Measurements from ENCODE around the gene ITGAL.
A peak's percentile ranks its signal among the peaks of the same experiment; 100 is the strongest.

Gene ITGAL

DNA sequence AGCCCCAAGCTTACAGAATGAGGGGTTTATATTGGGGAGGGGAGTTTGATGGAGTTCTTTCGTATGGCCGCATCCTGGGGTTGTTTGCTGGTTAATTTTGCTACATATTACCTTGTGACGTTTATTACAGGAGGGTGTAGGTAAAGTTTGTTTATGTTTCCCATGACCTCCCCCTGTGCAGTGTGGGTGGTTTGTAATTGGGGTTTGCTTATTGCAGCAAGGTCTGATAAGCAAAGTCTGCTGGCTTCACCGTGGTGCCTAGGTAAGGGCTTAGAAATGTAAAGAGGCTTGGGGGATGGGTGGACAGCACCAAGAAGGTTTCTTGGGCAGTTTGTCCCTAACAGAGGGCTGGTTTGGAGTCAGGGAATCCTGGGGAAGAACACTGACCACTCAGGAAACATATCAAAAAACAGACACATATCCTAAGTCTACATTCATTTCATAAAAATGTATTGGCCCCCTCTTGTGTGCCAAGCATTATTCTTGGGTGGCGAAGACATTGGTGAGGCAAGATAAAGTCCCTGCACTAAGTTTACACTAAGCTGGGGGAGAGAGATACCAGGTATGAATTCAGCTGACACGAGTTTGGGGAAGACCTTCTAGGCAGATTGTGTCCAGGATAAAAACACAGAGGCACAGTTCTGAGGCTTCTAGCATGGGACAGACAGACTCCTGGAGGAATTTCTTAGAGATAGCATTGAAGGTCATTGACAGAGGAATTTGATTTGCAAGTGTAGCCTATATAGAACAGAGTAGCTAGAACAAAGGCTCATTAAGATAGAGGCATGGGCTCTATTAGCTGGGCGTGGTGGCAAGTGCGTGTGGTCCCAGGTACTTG lies 76.1 kb downstream of the ITGAL start:
- Mint-ChIP-seq H3K4me3 (no peak overlapping the region), H3K9me3 (no peaks in the 10 kb centered on the region), H3K36me3 (ENCODE audit: low read depth) (peaks cover 18% of the 10 kb centered on the region), H3K4me1 (peaks cover 4% of the 10 kb centered on the region), H3K27me3 (ENCODE audit: low read depth) (peaks cover 3% of the 10 kb centered on the region), H3K27ac (peak overlapping the region in 1 of 3 experiments; percentile 41)
- TF ChIP-seq, protein P1, sequence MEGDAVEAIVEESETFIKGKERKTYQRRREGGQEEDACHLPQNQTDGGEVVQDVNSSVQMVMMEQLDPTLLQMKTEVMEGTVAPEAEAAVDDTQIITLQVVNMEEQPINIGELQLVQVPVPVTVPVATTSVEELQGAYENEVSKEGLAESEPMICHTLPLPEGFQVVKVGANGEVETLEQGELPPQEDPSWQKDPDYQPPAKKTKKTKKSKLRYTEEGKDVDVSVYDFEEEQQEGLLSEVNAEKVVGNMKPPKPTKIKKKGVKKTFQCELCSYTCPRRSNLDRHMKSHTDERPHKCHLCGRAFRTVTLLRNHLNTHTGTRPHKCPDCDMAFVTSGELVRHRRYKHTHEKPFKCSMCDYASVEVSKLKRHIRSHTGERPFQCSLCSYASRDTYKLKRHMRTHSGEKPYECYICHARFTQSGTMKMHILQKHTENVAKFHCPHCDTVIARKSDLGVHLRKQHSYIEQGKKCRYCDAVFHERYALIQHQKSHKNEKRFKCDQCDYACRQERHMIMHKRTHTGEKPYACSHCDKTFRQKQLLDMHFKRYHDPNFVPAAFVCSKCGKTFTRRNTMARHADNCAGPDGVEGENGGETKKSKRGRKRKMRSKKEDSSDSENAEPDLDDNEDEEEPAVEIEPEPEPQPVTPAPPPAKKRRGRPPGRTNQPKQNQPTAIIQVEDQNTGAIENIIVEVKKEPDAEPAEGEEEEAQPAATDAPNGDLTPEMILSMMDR (IDR thresholded peaks at IDR 0.05; ENCODE audit: unreplicated experiment in 3 of 3), result no peak

DNA sequence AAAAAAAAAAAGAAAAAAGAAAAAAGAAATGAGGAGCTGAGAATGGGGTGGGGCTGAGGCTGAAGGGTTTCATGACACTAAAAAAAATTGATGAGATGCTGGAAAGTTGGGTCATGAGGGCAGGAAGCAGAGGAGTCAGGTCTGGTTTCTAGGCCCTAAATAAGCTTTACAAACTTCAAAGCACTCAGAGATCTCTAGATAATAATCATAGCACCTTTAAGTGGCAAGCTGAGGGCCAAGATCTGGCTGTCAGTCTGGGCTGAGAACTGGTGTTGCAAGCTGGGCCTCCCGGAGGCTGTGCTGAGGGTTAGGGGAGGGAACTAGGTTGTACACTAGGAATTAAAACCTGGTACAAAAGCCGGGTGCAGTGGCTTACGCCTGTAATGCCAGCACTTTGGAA lies 79.2 kb downstream of the ITGAL start:
- Mint-ChIP-seq H3K36me3 (ENCODE audit: low read depth) (peaks cover 34% of the 10 kb centered on the region), H3K27ac (no peak overlapping the region), H3K27me3 (ENCODE audit: low read depth) (peaks cover 3% of the 10 kb centered on the region), H3K4me3 (no peak overlapping the region), H3K9me3 (no peaks in the 10 kb centered on the region), H3K4me1 (peaks cover 18% of the 10 kb centered on the region)
- TF ChIP-seq, protein P1 (IDR thresholded peaks at IDR 0.05; ENCODE audit: unreplicated experiment in 3 of 3), result no peak

DNA sequence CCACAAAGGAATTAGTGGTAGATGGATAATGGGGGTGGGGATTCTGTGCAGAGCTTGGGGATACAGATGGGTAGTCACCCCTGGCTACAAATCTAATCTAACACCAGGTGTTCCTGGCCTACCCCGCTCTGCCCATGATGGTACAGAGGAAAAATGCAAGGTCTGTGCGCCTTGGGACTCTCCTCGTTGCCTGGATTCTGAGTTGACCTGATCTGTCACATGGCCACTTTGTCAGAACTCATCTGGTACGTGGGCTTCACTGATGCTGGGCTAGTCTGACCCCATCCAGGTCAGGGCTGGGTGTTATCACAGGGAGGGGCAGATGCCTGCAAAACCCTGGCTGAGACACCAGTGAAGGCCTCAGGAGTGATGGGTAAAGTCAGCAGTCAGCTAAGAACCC lies 80.4 kb downstream of the ITGAL start:
- peak overlapping the region in 1 of 3 experiments; percentile 66 for H3K27ac Mint-ChIP-seq
- H3K4me1 Mint-ChIP-seq, result peaks cover 18% of the 10 kb centered on the region
- no peak overlapping the region for H3K4me3 Mint-ChIP-seq
- TF ChIP-seq, protein P1 (IDR thresholded peaks at IDR 0.05; ENCODE audit: unreplicated experiment in 3 of 3), result no peak
- peaks cover 2% of the 10 kb centered on the region for H3K27me3 Mint-ChIP-seq (ENCODE audit: low read depth)
- H3K36me3 Mint-ChIP-seq (ENCODE audit: low read depth), result peaks cover 34% of the 10 kb centered on the region
- no peaks in the 10 kb centered on the region for H3K9me3 Mint-ChIP-seq

DNA sequence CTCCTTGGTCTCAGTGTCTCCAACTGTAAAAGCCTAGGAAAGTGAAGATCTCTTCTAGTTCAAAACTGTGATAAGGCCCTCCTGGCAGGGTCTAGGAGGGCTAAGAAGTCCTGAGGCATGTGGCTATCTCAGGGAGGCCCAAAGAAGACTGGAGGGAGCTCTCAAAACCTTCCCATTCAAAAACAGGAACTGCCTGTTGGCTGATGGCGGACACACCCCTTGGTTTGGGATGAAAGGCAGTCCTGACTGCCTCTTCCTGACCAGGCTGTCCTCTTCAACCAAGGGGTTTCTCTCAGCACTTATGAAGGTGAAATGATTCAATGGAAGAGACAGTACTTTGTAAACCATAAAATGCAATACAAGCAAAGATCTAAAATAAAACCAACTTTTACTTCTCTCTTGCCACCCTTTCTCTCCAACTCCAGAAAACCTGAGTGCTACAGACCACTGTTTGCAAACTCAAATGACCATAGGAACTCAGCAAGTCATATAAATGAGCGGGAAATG lies 80.9 kb downstream of the ITGAL start:
- TF ChIP-seq, protein P1 (IDR thresholded peaks at IDR 0.05; ENCODE audit: unreplicated experiment in 3 of 3), result no peak
- H3K9me3 Mint-ChIP-seq, result no peaks in the 10 kb centered on the region
- peak overlapping the region in 2 of 3 experiments; percentile 62 to 64 for H3K4me3 Mint-ChIP-seq
- peaks cover 18% of the 10 kb centered on the region for H3K4me1 Mint-ChIP-seq
- peak overlapping the region in 1 of 3 experiments; percentile 66 for H3K27ac Mint-ChIP-seq
- no peaks in the 10 kb centered on the region for H3K27me3 Mint-ChIP-seq (ENCODE audit: low read depth)
- H3K36me3 Mint-ChIP-seq (ENCODE audit: low read depth), result peaks cover 34% of the 10 kb centered on the region

DNA sequence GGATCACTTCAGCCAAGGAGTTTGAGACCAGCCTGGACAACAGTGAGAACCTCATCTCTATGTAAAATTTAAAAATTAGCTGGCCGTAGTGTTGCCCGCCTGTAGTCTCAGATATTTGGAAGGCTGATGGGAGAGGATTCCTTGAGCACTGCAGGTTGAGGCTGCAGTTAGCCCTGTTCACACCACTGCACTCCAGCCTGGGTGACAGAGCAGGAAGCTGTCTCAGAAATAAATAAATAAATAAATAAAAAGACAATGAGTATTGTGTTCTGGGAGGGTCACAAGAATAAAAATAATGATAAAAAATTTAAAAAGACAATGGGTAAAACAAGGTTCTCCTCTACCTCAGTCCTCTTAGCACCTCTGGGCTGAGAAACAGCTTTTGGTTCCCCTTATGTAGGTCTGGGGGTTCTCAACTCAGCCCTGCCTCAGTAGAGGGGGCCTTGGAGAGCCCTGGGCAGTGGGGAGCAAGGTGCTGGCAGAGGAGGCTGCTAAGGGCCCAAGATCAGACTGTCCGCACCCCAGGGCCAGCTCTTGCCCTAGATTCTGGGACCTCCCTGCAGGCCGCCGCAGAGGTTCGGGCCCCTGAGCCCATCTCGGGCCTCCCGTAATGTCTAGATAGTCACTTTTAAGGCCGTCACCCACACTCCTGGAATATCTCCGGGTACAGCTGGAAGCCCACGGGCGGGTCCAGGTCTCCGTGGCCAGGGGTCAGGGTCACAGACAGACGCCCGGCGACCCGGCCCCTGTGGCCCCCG lies 82.2 kb downstream of the ITGAL start:
- Mint-ChIP-seq H3K27me3 (ENCODE audit: low read depth) (no peaks in the 10 kb centered on the region), H3K4me3 (peak overlapping the region; percentile 50 to 64 (median 60)), H3K9me3 (no peaks in the 10 kb centered on the region), H3K27ac (peak overlapping the region in 2 of 3 experiments; percentile 51 to 52), H3K36me3 (ENCODE audit: low read depth) (peaks cover 28% of the 10 kb centered on the region), H3K4me1 (peaks cover 22% of the 10 kb centered on the region)
- TF ChIP-seq, protein P1 (IDR thresholded peaks at IDR 0.05; ENCODE audit: unreplicated experiment in 3 of 3), result no peak

All from nephron (organoid).